ENCODE results near the gene LRFN3. TPM values are rescaled to one million over a fixed set of nuclear protein-coding genes. Genes with fewer than 3 reads are reported as not detected.

The LRFN3 gene
- polyA plus RNA-seq, 4 donors, result 3.5 to 11.7 (median 8.7) TPM

- Histone ChIP-seq H3K4me1 (ENCODE audit: control insufficient read depth in 3 of 3, insufficient read depth in 2 of 3, low read depth in 1 of 3, low read length in 2 of 3) (peaks cover 2 to 15% (median 6%) of the 10 kb centered on the region in 3 donors), H3K36me3 (ENCODE audit: control insufficient read depth in 3 of 3, insufficient read depth in 2 of 3, low read depth in 1 of 3, low read length in 3 of 3) (no peaks in the 10 kb centered on the region), H3K4me3 (ENCODE audit: low read depth in 1 of 3, low read length in 3 of 3) (no peak overlapping the region), H3K27me3 (ENCODE audit: control insufficient read depth in 3 of 3, insufficient read depth in 3 of 3, low read length in 3 of 3) (peaks cover 0 to 24% (median 0%) of the 10 kb centered on the region in 3 donors), H3K9me3 (ENCODE audit: control insufficient read depth in 2 of 2, insufficient read depth in 1 of 2, low read depth in 1 of 2, low read length in 1 of 2) (peaks cover 0 to 5% of the 10 kb centered on the region in 2 donors), H3K27ac (ENCODE audit: low read depth in 1 of 3, low read length in 2 of 3) (no peak overlapping the region)
- DNase-seq, result no peak
- FAIRE-seq, result no peak
- WGBS, 3 donors, result 81 to 84% (median 81%) methylated on average over 7 of the region's 7 CpGs
Measured at GRCh38 chr19:35991731-35992450, 55.7 kb downstream of the LRFN3 start.

GRCh38 chr19:35992907-35993765, 57.0 kb downstream of the LRFN3 start:
- H3K36me3 ChIP-seq (ENCODE audit: control insufficient read depth in 3 of 3, insufficient read depth in 2 of 3, low read depth in 1 of 3, low read length in 3 of 3), result peaks cover 0 to 8% (median 5%) of the 10 kb centered on the region in 3 donors
- peaks cover 0 to 12% (median 0%) of the 10 kb centered on the region in 3 donors for H3K27me3 ChIP-seq (ENCODE audit: control insufficient read depth in 3 of 3, insufficient read depth in 3 of 3, low read length in 3 of 3)
- peaks cover 0 to 5% of the 10 kb centered on the region in 2 donors for H3K9me3 ChIP-seq (ENCODE audit: control insufficient read depth in 2 of 2, insufficient read depth in 1 of 2, low read depth in 1 of 2, low read length in 1 of 2)
- H3K27ac ChIP-seq (ENCODE audit: low read depth in 1 of 3, low read length in 2 of 3), result no peak overlapping the region
- peaks cover 2 to 15% (median 6%) of the 10 kb centered on the region in 3 donors for H3K4me1 ChIP-seq (ENCODE audit: control insufficient read depth in 3 of 3, insufficient read depth in 2 of 3, low read depth in 1 of 3, low read length in 2 of 3)
- no peak for FAIRE-seq
- no peak overlapping the region for H3K4me3 ChIP-seq (ENCODE audit: low read depth in 1 of 3, low read length in 3 of 3)
- WGBS, 3 donors, result 88 to 93% (median 90%) methylated on average over 8 of the region's 8 CpGs
- DNase-seq, result no peak

- DNase-seq, result peak; percentile 57 to 65
- peak overlapping the region in 2 of 3 donors; percentile 76 to 83 for H3K4me3 ChIP-seq (ENCODE audit: low read depth in 1 of 3, low read length in 3 of 3)
- no peak for FAIRE-seq
- H3K9me3 ChIP-seq (ENCODE audit: control insufficient read depth in 2 of 2, insufficient read depth in 1 of 2, low read depth in 1 of 2, low read length in 1 of 2), result no peaks in the 10 kb centered on the region
- H3K36me3 ChIP-seq (ENCODE audit: control insufficient read depth in 3 of 3, insufficient read depth in 2 of 3, low read depth in 1 of 3, low read length in 3 of 3), result peaks cover 0 to 17% (median 5%) of the 10 kb centered on the region in 3 donors
- H3K27ac ChIP-seq (ENCODE audit: low read depth in 1 of 3, low read length in 2 of 3), result no peak overlapping the region
- WGBS, 3 donors, result 39 to 47% (median 41%) methylated on average over 45 to 49 of the region's 49 CpGs
- peaks cover 2 to 15% (median 6%) of the 10 kb centered on the region in 3 donors for H3K4me1 ChIP-seq (ENCODE audit: control insufficient read depth in 3 of 3, insufficient read depth in 2 of 3, low read depth in 1 of 3, low read length in 2 of 3)
- peaks cover 0 to 6% (median 0%) of the 10 kb centered on the region in 3 donors for H3K27me3 ChIP-seq (ENCODE audit: control insufficient read depth in 3 of 3, insufficient read depth in 3 of 3, low read length in 3 of 3)
Measured at GRCh38 chr19:35993923-35994598, 57.9 kb downstream of the LRFN3 start.

Other genes starting within 250 kb of the LRFN3 start
- gene ZBTB32, start 231.8 kb upstream of the LRFN3 start, polyA plus RNA-seq, result under 1 TPM in 2 of 4 donors, not detected in 2; 0.22 to 0.35 TPM
- gene KMT2B, start 218.4 kb upstream of the LRFN3 start, polyA plus RNA-seq, result 10 to 100 TPM; 21.6 to 47.9 (median 26.3) TPM
- gene IGFLR1, start 193.9 kb upstream of the LRFN3 start, polyA plus RNA-seq, result 10 to 100 TPM in 3 of 4 donors, 1 to 10 TPM in 1; 4.3 to 17.8 (median 12.1) TPM
- 10 to 100 TPM; 14.6 to 99.7 (median 34.7) TPM for gene U2AF1L4, start 191.0 kb upstream of the LRFN3 start, polyA plus RNA-seq
- gene PSENEN, start 190.7 kb upstream of the LRFN3 start, polyA plus RNA-seq, result 10 to 100 TPM; 59.7 to 95.9 (median 70.1) TPM
- gene LIN37, start 187.8 kb upstream of the LRFN3 start, polyA plus RNA-seq, result 10 to 100 TPM in 3 of 4 donors, 1 to 10 TPM in 1; 9.6 to 58.6 (median 26.7) TPM
- gene HSPB6, start 179.3 kb upstream of the LRFN3 start, polyA plus RNA-seq, result 10 to 100 TPM in 2 of 4 donors, 1 to 10 TPM in 2; 2.0 to 41.7 (median 11.5) TPM
- 10 to 100 TPM in 2 of 4 donors, 1 to 10 TPM in 2; 1.8 to 15.0 (median 6.2) TPM for gene PROSER3, start 178.2 kb upstream of the LRFN3 start, polyA plus RNA-seq
- 10 to 100 TPM in 1 of 4 donors, 1 to 10 TPM in 3; 1.1 to 16.2 (median 5.0) TPM for gene ARHGAP33, start 160.8 kb upstream of the LRFN3 start, polyA plus RNA-seq
- gene PRODH2, start 123.5 kb upstream of the LRFN3 start, polyA plus RNA-seq, result under 1 TPM in 2 of 4 donors, not detected in 2; 0.24 to 0.54 TPM
- gene NPHS1, start 83.9 kb upstream of the LRFN3 start, polyA plus RNA-seq, result under 1 TPM in 2 of 4 donors, not detected in 2; 0.06 to 0.52 TPM
- gene KIRREL2, start 79.5 kb upstream of the LRFN3 start, polyA plus RNA-seq, result under 1 TPM in 2 of 4 donors, not detected in 2; 0.10 to 0.62 TPM
- 10 to 100 TPM in 1 of 4 donors, 1 to 10 TPM in 2, not detected in 1; 3.6 to 13.8 (median 4.7) TPM for gene APLP1, start 67.8 kb upstream of the LRFN3 start, polyA plus RNA-seq
- 1 to 10 TPM; 5.1 to 7.6 (median 6.4) TPM for gene NFKBID, start 35.8 kb upstream of the LRFN3 start, polyA plus RNA-seq
- 10 to 100 TPM in 2 of 4 donors, 1 to 10 TPM in 2; 2.7 to 17.6 (median 11.0) TPM for gene HCST, start 33.8 kb upstream of the LRFN3 start, polyA plus RNA-seq
- gene TYROBP, start 28.1 kb upstream of the LRFN3 start, polyA plus RNA-seq, result 100 to 1,000 TPM in 1 of 4 donors, 10 to 100 TPM in 3; 15.9 to 128 (median 63.8) TPM
- gene SDHAF1, start 58.8 kb downstream of the LRFN3 start, polyA plus RNA-seq, result 10 to 100 TPM; 27.8 to 58.4 (median 36.4) TPM
- gene SYNE4, start 72.4 kb downstream of the LRFN3 start, polyA plus RNA-seq, result 10 to 100 TPM in 1 of 4 donors, 1 to 10 TPM in 3; 3.0 to 16.0 (median 3.7) TPM
- 10 to 100 TPM; 14.3 to 19.7 (median 15.6) TPM for gene ALKBH6, start 77.8 kb downstream of the LRFN3 start, polyA plus RNA-seq
- gene CLIP3, start 96.5 kb downstream of the LRFN3 start, polyA plus RNA-seq, result 1 to 10 TPM in 3 of 4 donors, under 1 TPM in 1; 0.45 to 7.5 (median 4.6) TPM
- 1 to 10 TPM; 5.3 to 8.9 (median 6.6) TPM for gene THAP8, start 117.9 kb downstream of the LRFN3 start, polyA plus RNA-seq
- 1 to 10 TPM in 2 of 4 donors, under 1 TPM in 2; 0.22 to 5.0 (median 1.4) TPM for gene WDR62, start 118.5 kb downstream of the LRFN3 start, polyA plus RNA-seq
- not detected for gene OVOL3, start 174.8 kb downstream of the LRFN3 start, polyA plus RNA-seq
- gene POLR2I, start 178.5 kb downstream of the LRFN3 start, polyA plus RNA-seq, result 10 to 100 TPM; 46.5 to 77.5 (median 66.5) TPM
- gene TBCB, start 179.1 kb downstream of the LRFN3 start, polyA plus RNA-seq, result 100 to 1,000 TPM in 3 of 4 donors, 10 to 100 TPM in 1; 75.0 to 133 (median 113) TPM
- 1,000 to 10,000 TPM in 1 of 4 donors, 100 to 1,000 TPM in 3; 600 to 1,094 (median 775) TPM for gene CAPNS1, start 203.7 kb downstream of the LRFN3 start, polyA plus RNA-seq
- 10 to 100 TPM in 2 of 4 donors, 1 to 10 TPM in 2; 1.3 to 26.2 (median 9.9) TPM for gene COX7A1, start 216.1 kb downstream of the LRFN3 start, polyA plus RNA-seq

Measured in small intestine (tissue), 7 donors.